ENCODE results near the gene RAPGEF1.

GRCh38 chr9:131666029-131666428 is 73.8 kb downstream of the RAPGEF1 start:
- TF ChIP-seq POLR2A (IDR thresholded peaks at IDR 0.05) (no peak), CTCF (IDR thresholded peaks at IDR 0.05) (no peak)
